ENCODE data around the gene GRIN1. TPM values are rescaled to one million over a fixed set of nuclear protein-coding genes. Genes with fewer than 3 reads are reported as not detected.

Gene GRIN1
- total RNA-seq, 2 donors from 2014 or later: not detected

DNA sequence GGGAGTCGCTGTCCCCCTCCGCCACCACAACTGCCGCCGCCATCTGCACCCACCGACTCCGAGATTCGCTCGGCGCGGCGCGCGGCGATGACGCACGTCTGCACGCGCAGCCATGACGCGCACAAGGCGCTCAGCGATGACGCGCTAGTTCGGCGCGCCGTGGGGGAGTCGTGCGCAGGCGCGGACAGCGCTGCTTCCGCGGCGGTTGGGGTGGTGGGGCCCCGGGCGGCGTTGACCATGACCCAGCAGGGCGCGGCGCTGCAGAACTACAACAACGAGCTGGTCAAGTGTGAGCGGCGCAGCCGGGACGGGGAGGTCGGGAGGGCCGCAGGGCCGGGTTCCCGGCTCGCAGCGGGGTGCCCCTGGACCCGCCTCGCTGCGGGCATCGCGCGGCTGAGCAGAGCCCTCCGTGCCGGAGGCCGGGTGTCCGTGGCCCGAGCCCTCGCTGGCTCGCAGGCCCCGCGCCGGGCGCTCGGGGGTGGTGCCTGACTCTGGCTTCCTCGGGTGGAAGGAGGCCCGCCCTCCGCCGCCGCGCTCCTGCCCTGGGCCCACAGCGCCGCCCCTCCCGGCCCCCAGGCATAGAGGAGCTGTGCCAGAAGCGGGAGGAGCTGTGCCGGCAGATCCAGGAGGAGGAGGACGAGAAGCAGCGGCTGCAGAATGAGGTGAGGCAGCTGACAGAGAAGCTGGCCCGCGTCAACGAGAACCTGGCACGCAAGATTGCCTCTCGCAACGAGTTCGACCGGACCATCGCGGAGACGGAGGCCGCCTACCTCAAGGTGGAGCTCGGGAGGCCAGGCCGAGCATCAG lies 49.7 kb downstream of the GRIN1 start, which contains the start of the genes ANAPC2 and SSNA1:
TSS of gene ANAPC2 (minus strand) at position 71 of the 807 bp plus-strand sequence. CDS start at position 43, 28 bp downstream.
TSS of gene SSNA1 (plus strand) at position 187 of the 807 bp plus-strand sequence. CDS start at position 238, 51 bp downstream.
- peak; percentile 94 for DNase-seq (ENCODE audit: low spot score)
- Histone ChIP-seq H3K27me3 (no peaks in the 10 kb centered on the region), H3K36me3 (peaks cover 34% of the 10 kb centered on the region), H3K4me1 (peaks cover 0 to 44% of the 10 kb centered on the region in 2 donors), H3K27ac (peak within 1 kb of the TSS; percentile 92 to 97), H3K9me3 (no peaks in the 10 kb centered on the region), H3K4me3 (peak within 1 kb of the TSS; percentile 84 to 98)
- TF ChIP-seq, protein P1, sequence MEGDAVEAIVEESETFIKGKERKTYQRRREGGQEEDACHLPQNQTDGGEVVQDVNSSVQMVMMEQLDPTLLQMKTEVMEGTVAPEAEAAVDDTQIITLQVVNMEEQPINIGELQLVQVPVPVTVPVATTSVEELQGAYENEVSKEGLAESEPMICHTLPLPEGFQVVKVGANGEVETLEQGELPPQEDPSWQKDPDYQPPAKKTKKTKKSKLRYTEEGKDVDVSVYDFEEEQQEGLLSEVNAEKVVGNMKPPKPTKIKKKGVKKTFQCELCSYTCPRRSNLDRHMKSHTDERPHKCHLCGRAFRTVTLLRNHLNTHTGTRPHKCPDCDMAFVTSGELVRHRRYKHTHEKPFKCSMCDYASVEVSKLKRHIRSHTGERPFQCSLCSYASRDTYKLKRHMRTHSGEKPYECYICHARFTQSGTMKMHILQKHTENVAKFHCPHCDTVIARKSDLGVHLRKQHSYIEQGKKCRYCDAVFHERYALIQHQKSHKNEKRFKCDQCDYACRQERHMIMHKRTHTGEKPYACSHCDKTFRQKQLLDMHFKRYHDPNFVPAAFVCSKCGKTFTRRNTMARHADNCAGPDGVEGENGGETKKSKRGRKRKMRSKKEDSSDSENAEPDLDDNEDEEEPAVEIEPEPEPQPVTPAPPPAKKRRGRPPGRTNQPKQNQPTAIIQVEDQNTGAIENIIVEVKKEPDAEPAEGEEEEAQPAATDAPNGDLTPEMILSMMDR (IDR thresholded peaks at IDR 0.05): peak in 1 of 2 donors; percentile 54

GRCh38 chr9:137189297-137190295 lies 50.6 kb downstream of the GRIN1 start:
- Histone ChIP-seq H3K27me3 (no peaks in the 10 kb centered on the region), H3K4me1 (peaks cover 0 to 53% of the 10 kb centered on the region in 2 donors), H3K4me3 (peak overlapping the region; percentile 84 to 98), H3K27ac (peak overlapping the region; percentile 92 to 97), H3K36me3 (peaks cover 25% of the 10 kb centered on the region), H3K9me3 (no peaks in the 10 kb centered on the region)
- DNase-seq (ENCODE audit: low spot score): no peak
- TF ChIP-seq, protein P1 (IDR thresholded peaks at IDR 0.05): no peak

DNA sequence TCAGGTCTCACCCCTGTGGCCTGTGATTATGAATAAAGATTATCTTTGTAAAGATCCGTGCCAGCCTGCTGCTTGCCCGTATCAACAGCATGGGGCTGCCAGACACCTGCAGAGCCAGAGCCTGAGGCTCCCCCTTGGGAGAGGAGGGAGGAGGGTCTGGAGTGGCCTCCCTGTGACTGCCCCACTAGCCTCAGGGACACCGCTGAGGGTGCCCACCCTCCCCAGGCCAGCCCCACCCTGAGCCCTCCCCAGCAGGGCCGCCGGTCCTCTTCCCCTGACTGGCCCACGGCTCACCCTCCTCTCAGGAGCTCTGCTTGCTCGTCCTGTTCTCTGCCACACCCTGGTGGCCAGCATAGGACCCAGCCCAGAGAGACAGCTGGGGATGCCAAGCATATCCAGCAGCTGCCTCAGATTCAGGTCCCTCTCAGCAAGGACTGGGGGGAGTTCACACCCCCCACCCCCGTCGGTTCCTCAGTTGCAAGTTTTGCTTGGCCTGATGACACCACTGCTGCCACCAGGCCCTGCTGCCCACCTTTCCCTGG lies 51.4 kb downstream of the GRIN1 start:
- Histone ChIP-seq H3K27me3 (no peaks in the 10 kb centered on the region), H3K9me3 (no peaks in the 10 kb centered on the region), H3K4me3 (no peak overlapping the region), H3K36me3 (peaks cover 23% of the 10 kb centered on the region), H3K27ac (peak overlapping the region in 1 of 2 donors; percentile 92), H3K4me1 (peaks cover 0 to 61% of the 10 kb centered on the region in 2 donors)
- no peak for DNase-seq (ENCODE audit: low spot score)
- TF ChIP-seq, protein P1 (IDR thresholded peaks at IDR 0.05): no peak

- Histone ChIP-seq H3K4me3 (no peak overlapping the region), H3K27me3 (no peaks in the 10 kb centered on the region), H3K27ac (no peak overlapping the region), H3K9me3 (no peaks in the 10 kb centered on the region), H3K36me3 (peaks cover 14% of the 10 kb centered on the region), H3K4me1 (peaks cover 0 to 63% of the 10 kb centered on the region in 2 donors)
- no peak for DNase-seq (ENCODE audit: low spot score)
- TF ChIP-seq, protein P1 (IDR thresholded peaks at IDR 0.05): no peak
These were observed 52.3 kb downstream of the GRIN1 start for GRCh38 chr9:137191245-137191644.

DNA sequence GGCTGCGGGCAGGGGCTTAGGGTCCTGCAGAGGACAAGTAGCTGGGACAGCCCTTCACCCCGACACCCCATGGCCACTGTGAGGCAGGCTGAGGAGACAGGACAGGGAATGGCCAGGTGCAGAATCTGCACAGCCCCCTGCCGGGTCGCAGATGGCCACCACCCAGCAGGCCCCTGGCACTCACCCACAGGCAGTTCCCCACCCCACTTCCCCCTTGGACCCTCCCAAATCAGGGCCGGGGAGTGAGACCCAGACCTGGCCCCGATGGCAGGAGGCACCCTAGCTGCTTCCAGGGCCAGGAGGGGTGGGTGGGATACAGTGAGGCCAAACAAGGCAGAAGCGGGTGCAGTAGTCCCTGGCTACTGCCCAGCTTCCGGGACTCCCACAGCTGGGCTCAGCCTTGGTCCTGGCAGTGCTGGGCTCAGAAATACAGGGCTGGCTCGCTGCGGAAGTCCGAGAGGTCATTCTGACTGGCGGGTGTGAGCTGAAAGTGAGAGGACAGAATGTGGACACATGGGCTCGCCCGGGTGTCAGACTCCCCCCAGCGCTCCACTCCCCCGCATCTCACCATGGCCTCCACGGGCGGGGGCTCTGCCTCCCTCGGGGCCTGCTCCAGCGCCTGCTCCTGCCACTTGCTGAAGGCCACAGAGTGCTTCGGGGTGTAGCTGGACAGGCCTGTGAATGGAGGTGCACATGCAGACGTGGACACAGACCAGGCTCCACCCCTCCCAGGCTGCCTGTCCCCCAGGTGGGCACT lies 52.9 kb downstream of the GRIN1 start:
- Histone ChIP-seq H3K36me3 (peaks cover 13% of the 10 kb centered on the region), H3K27ac (no peak overlapping the region), H3K9me3 (no peaks in the 10 kb centered on the region), H3K4me1 (peaks cover 0 to 63% of the 10 kb centered on the region in 2 donors), H3K27me3 (no peaks in the 10 kb centered on the region), H3K4me3 (no peak overlapping the region)
- TF ChIP-seq, protein P1 (IDR thresholded peaks at IDR 0.05): no peak
- no peak for DNase-seq (ENCODE audit: low spot score)

Data from right atrium auricular region (tissue), 2 donors.